PC-3 (cell line): ENCODE data around the gene STRIP2. TPM values are rescaled to one million over a fixed set of nuclear protein-coding genes. Genes with fewer than 3 reads are reported as not detected.
A peak's percentile ranks its signal among the peaks of the same experiment; 100 is the strongest.
"Not testable (repeated sequence)": the region's sequence is repeated elsewhere in the genome, so short reads cannot be mapped to it uniquely, and the experiment has no call there.

ENCODE experiments used
- ATAC-seq: fragments of 200-7000 bp; cut with Tn5 transposase; 2 replicates; pipeline ENCODE4 v1.9.1; 2020; ENCODE audit warnings: mild to moderate bottlenecking, moderate library complexity
- BruUV-seq: library from RNA; stranded (reverse); fragments of 400-500 nt; replicated peaks from 2 replicates; lab custom pipeline; 2021; lab: Mats Ljungman, UMichigan
- CTCF ChIA-PET: fragments of 300-600 bp; sonication (Branson Sonifier 250); formaldehyde crosslinking; loops from one replicate; lab custom pipeline; 2022; ENCODE audit warnings: antibody characterized with exemption; lab: Charles Lee
- POLR2A ChIA-PET: fragments of 300-600 bp; sonication (Branson Sonifier 250); formaldehyde crosslinking; loops from one replicate; lab custom pipeline; 2022; ENCODE audit warnings: antibody characterized with exemption; ENCODE audit not compliant: unreplicated experiment; lab: Charles Lee
- DNase-seq: peaks from one replicate; pipeline ENCODE4 v3.0.0-alpha.2; 2015
- H2AFZ ChIP-seq: fragments of 300-600 bp; sonication (generic); 2 replicates; pipeline ENCODE4 v1.6.0; 2016; ENCODE audit warnings: antibody characterized with exemption, low read length
- H3F3A ChIP-seq: fragments of 300-600 bp; sonication (generic); one replicate; pipeline ENCODE4 v1.6.0; 2017; ENCODE audit warnings: antibody characterized with exemption, low read length, control low read depth, mild to moderate bottlenecking; ENCODE audit not compliant: unreplicated experiment
- H3K27ac ChIP-seq: fragments of 300-600 bp; sonication (generic); 2 replicates; pipeline ENCODE4 v1.5.1; 2016; ENCODE audit warnings: mild to moderate bottlenecking, low read length
- H3K27me3 ChIP-seq: fragments of 300-600 bp; sonication (generic); 2 replicates; pipeline ENCODE4 v1.6.1; 2016; ENCODE audit warnings: low read length, mixed read lengths
- H3K36me3 ChIP-seq: fragments of 300-600 bp; sonication (generic); 2 replicates; pipeline ENCODE4 v1.6.1; 2016; ENCODE audit warnings: low read depth, mixed run types, low read length, mixed read lengths
- H3K4me1 ChIP-seq: fragments of 300-600 bp; sonication (generic); 2 replicates; pipeline ENCODE4 v1.5.1; 2016; ENCODE audit warnings: low read length; ENCODE audit not compliant: insufficient read depth
- H3K4me2 ChIP-seq: fragments of 300-600 bp; sonication (generic); 2 replicates; pipeline ENCODE4 v1.6.0; 2016; ENCODE audit warnings: low read length
- H3K4me3 ChIP-seq: fragments of 300-600 bp; sonication (generic); 2 replicates; pipeline ENCODE4 v1.5.1; 2016; ENCODE audit warnings: mild to moderate bottlenecking, low read length, mixed read lengths
- H3K79me2 ChIP-seq: fragments of 300-600 bp; sonication (generic); 2 replicates; pipeline ENCODE4 v1.6.1; 2017; ENCODE audit warnings: low read length, mixed read lengths
- H3K9ac ChIP-seq: fragments of 300-600 bp; sonication (generic); 2 replicates; pipeline ENCODE4 v1.6.0; 2016; ENCODE audit warnings: mild to moderate bottlenecking, low read length
- H3K9me2 ChIP-seq: fragments of 300-600 bp; sonication (generic); replicated peaks from 2 replicates; pipeline ENCODE4 v1.6.1; 2016; ENCODE audit warnings: mixed run types, low read length, mixed read lengths
- H3K9me3 ChIP-seq: fragments of 300-600 bp; sonication (generic); 2 replicates; pipeline ENCODE4 v1.6.1; 2016; ENCODE audit warnings: low read length, mixed read lengths
- H4K20me1 ChIP-seq: fragments of 300-600 bp; sonication (generic); 2 replicates; pipeline ENCODE4 v1.6.1; 2016; ENCODE audit warnings: low read length, mixed read lengths
- CTCF ChIP-seq: fragments of 300-600 bp; sonication (generic); conservative IDR thresholded peaks from 2 replicates; pipeline ENCODE4 v1.5.1; 2017; ENCODE audit warnings: antibody characterized with exemption, low read depth, mild to moderate bottlenecking, low read length
- EZH2 ChIP-seq: fragments of 300-600 bp; sonication (generic); IDR thresholded peaks from one replicate; pipeline ENCODE4 v1.6.1; 2017; ENCODE audit warnings: antibody characterized with exemption, mild to moderate bottlenecking, low read length; ENCODE audit not compliant: unreplicated experiment
- EZH2phosphoT487 ChIP-seq: fragments of 300-600 bp; sonication (generic); IDR thresholded peaks from 2 replicates; pipeline ENCODE4 v1.6.1; 2018; ENCODE audit warnings: mild to moderate bottlenecking, antibody characterized with exemption, low read length, borderline replicate concordance
- intact Hi-C: fragments of 100-400 bp; cut with micrococcal nuclease; formaldehyde crosslinking; loops from 2 replicates; pipeline ENCODE4 v1.9.0; 2023
- total RNA-seq: library from RNA; depleted of rRNA; stranded (reverse); fragments of >200 nt; gene quantifications from 2 replicates; pipeline ENCODE4 v1.2.3, GENCODE V29; 2014

STRIP2 gene
- total RNA-seq, 1 experiment from 2014 or later: 7.5 TPM

GRCh38 chr7:129530795-129531391 lies 96.7 kb downstream of the STRIP2 start:
- no peaks in the 10 kb centered on the region for H4K20me1 ChIP-seq
- ATAC-seq: peak; percentile 99
- no peaks in the 10 kb centered on the region for H3K79me2 ChIP-seq
- peak overlapping the region; percentile 44 for H3K4me2 ChIP-seq
- no peaks in the 10 kb centered on the region for H3K9me2 ChIP-seq
- DNase-seq: peak; percentile 93
- intact Hi-C loops: loop anchor here (2.0 to 5.0 kb wide), 2 partner anchors 28 to 66 kb away; partner anchors contain the start of gene SMKR1
- CTCF ChIA-PET: interaction anchor here (0.7 kb wide), 1 partner anchor 1338 kb away, joined by 5 read pairs; no protein-coding TSS in a partner anchor
- H3K4me1 ChIP-seq: peaks cover 19% of the 10 kb centered on the region
- no peak overlapping the region for H3K4me3 ChIP-seq
- no peak overlapping the region for H2AFZ ChIP-seq
- TF ChIP-seq CTCF (no peak), EZH2 (no peak), EZH2phosphoT487 (no peak)
- H3K27ac ChIP-seq: peak overlapping the region; percentile 56
- H3K9me3 ChIP-seq: no peaks in the 10 kb centered on the region
- H3K36me3 ChIP-seq: no peaks in the 10 kb centered on the region
- H3F3A ChIP-seq: no peaks in the 10 kb centered on the region
- BruUV-seq: no TSS peak
- H3K27me3 ChIP-seq: no peaks in the 10 kb centered on the region
- no peak overlapping the region for H3K9ac ChIP-seq
- POLR2A ChIA-PET: no interaction called here

DNA sequence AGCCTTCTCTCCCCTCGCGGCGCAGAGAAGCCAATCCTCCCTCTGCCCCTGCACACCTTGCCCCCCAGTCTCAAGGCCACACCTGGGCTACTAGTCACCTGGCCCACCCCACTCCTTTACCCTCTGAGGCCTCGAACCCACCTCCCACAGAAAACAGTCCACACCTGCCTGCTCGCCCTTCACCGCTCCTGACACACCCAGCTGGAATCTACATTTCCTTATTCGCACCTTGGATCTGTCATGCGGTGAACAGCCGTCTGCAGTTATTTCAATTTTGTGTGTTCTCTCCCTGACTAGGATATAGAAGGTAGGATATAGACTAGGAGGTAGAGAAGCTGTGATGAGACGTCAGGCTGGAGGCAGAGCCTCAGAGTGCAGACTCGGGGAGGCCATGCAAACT lies 97.5 kb downstream of the STRIP2 start:
- Histone ChIP-seq H3F3A (no peaks in the 10 kb centered on the region), H3K4me3 (no peak overlapping the region), H3K27ac (no peak overlapping the region), H3K9me3 (no peaks in the 10 kb centered on the region), H3K79me2 (no peaks in the 10 kb centered on the region), H3K9me2 (no peaks in the 10 kb centered on the region), H2AFZ (no peak overlapping the region), H3K36me3 (no peaks in the 10 kb centered on the region), H4K20me1 (no peaks in the 10 kb centered on the region), H3K4me2 (no peak overlapping the region), H3K4me1 (peaks cover 19% of the 10 kb centered on the region), H3K9ac (no peak overlapping the region), H3K27me3 (no peaks in the 10 kb centered on the region)
- POLR2A ChIA-PET: no interaction called here
- intact Hi-C loops: loop anchor here (2.0 to 5.0 kb wide), 2 partner anchors 29 to 66 kb away; partner anchors contain the start of gene SMKR1
- no peak for TF ChIP-seq CTCF
- no peak for TF ChIP-seq EZH2phosphoT487
- TF ChIP-seq EZH2: no peak
- CTCF ChIA-PET: interaction anchor here (0.7 kb wide), 1 partner anchor 1337 kb away, joined by 5 read pairs; no protein-coding TSS in a partner anchor
- ATAC-seq (no peak), DNase-seq (no peak)
- no TSS peak for BruUV-seq

- Histone ChIP-seq H3K4me1 (peaks cover 19% of the 10 kb centered on the region), H4K20me1 (no peaks in the 10 kb centered on the region), H3K9me2 (no peaks in the 10 kb centered on the region), H3K79me2 (no peaks in the 10 kb centered on the region), H3F3A (no peaks in the 10 kb centered on the region), H3K9me3 (no peaks in the 10 kb centered on the region), H3K27me3 (no peaks in the 10 kb centered on the region), H3K4me3 (no peak overlapping the region), H2AFZ (no peak overlapping the region), H3K9ac (no peak overlapping the region), H3K4me2 (no peak overlapping the region), H3K27ac (no peak overlapping the region), H3K36me3 (no peaks in the 10 kb centered on the region)
- POLR2A ChIA-PET: no interaction called here
- TF ChIP-seq EZH2phosphoT487: no peak
- TF ChIP-seq EZH2: no peak
- no peak for TF ChIP-seq CTCF
- BruUV-seq: no TSS peak
- no peak for DNase-seq
- no peak for ATAC-seq
- intact Hi-C loops: loop anchor here (5.0 kb wide), 1 partner anchor 65 kb away; no protein-coding TSS in a partner anchor
- CTCF ChIA-PET: no interaction called here
Measured at GRCh38 chr7:129532375-129532774, 98.1 kb downstream of the STRIP2 start.

GRCh38 chr7:129534558-129535274 lies 100.5 kb downstream of the STRIP2 start:
- H3K4me1 ChIP-seq: peaks cover 19% of the 10 kb centered on the region
- H3K9ac ChIP-seq, H3K36me3 ChIP-seq, H4K20me1 ChIP-seq, DNase-seq, H2AFZ ChIP-seq, POLR2A ChIA-PET, BruUV-seq, H3K4me2 ChIP-seq, H3K4me3 ChIP-seq, H3K27me3 ChIP-seq, H3K27ac ChIP-seq, CTCF ChIA-PET, H3K9me2 ChIP-seq, H3F3A ChIP-seq, ATAC-seq, H3K9me3 ChIP-seq, H3K79me2 ChIP-seq: not testable (repeated sequence)
- intact Hi-C loops: loop anchor here (5.0 kb wide), 1 partner anchor 63 kb away; no protein-coding TSS in a partner anchor
